ENCODE results near the gene UBE3B.

UBE3B gene

GRCh38 chr12:109541413-109541726 is 63.9 kb downstream of the UBE3B start:
- Mint-ChIP-seq H3K27me3 (peaks cover 3% of the 10 kb centered on the region), H3K27ac (no peak overlapping the region), H3K9me3 (no peaks in the 10 kb centered on the region), H3K4me1 (peaks cover 3% of the 10 kb centered on the region), H3K4me3 (no peak overlapping the region), H3K36me3 (peaks cover 10% of the 10 kb centered on the region)
- no peak for ATAC-seq (ENCODE audit: low read depth)
- no peak for DNase-seq (ENCODE audit: low spot score in 2 of 2)

GRCh38 chr12:109542014-109542413 is 64.6 kb downstream of the UBE3B start:
- Mint-ChIP-seq H3K36me3 (peaks cover 5% of the 10 kb centered on the region), H3K27me3 (peaks cover 3% of the 10 kb centered on the region), H3K9me3 (no peaks in the 10 kb centered on the region), H3K27ac (no peak overlapping the region), H3K4me3 (no peak overlapping the region), H3K4me1 (peaks cover 3% of the 10 kb centered on the region)
- ATAC-seq (ENCODE audit: low read depth), result no peak
- no peak for DNase-seq (ENCODE audit: low spot score in 2 of 2)

- Mint-ChIP-seq H3K27ac (no peak overlapping the region), H3K4me1 (peaks cover 3% of the 10 kb centered on the region), H3K36me3 (peaks cover 5% of the 10 kb centered on the region), H3K4me3 (no peak overlapping the region), H3K27me3 (peaks cover 11% of the 10 kb centered on the region), H3K9me3 (no peaks in the 10 kb centered on the region)
- DNase-seq (ENCODE audit: low spot score in 2 of 2), result no peak
- ATAC-seq (ENCODE audit: low read depth), result no peak
Measured at GRCh38 chr12:109542876-109543275, 65.4 kb downstream of the UBE3B start.

- no peak overlapping the region for H3K27ac Mint-ChIP-seq
- peaks cover 11% of the 10 kb centered on the region for H3K27me3 Mint-ChIP-seq
- H3K9me3 Mint-ChIP-seq, result no peaks in the 10 kb centered on the region
- ATAC-seq (ENCODE audit: low read depth) (no peak), DNase-seq (ENCODE audit: low spot score in 2 of 2) (no peak)
- H3K4me1 Mint-ChIP-seq, result peaks cover 3% of the 10 kb centered on the region
- peaks cover 2% of the 10 kb centered on the region for H3K36me3 Mint-ChIP-seq
- H3K4me3 Mint-ChIP-seq, result no peak overlapping the region
Measured at GRCh38 chr12:109544955-109545531, 67.6 kb downstream of the UBE3B start.

GRCh38 chr12:109545826-109546225 is 68.4 kb downstream of the UBE3B start:
- H3K27me3 Mint-ChIP-seq, result peaks cover 12% of the 10 kb centered on the region
- peaks cover 3% of the 10 kb centered on the region for H3K4me1 Mint-ChIP-seq
- no peak for DNase-seq (ENCODE audit: low spot score in 2 of 2)
- no peak overlapping the region for H3K4me3 Mint-ChIP-seq
- no peak for ATAC-seq (ENCODE audit: low read depth)
- no peak overlapping the region for H3K27ac Mint-ChIP-seq
- H3K36me3 Mint-ChIP-seq, result peaks cover 2% of the 10 kb centered on the region
- no peaks in the 10 kb centered on the region for H3K9me3 Mint-ChIP-seq

- Mint-ChIP-seq H3K9me3 (no peaks in the 10 kb centered on the region), H3K4me3 (no peak overlapping the region), H3K4me1 (peaks cover 4% of the 10 kb centered on the region), H3K36me3 (peaks cover 2% of the 10 kb centered on the region), H3K27ac (no peak overlapping the region), H3K27me3 (peaks cover 14% of the 10 kb centered on the region)
- ATAC-seq (ENCODE audit: low read depth), result no peak
- DNase-seq (ENCODE audit: low spot score in 2 of 2), result no peak
Measured at GRCh38 chr12:109547286-109547685, 69.9 kb downstream of the UBE3B start.

- Mint-ChIP-seq H3K27me3 (peaks cover 14% of the 10 kb centered on the region), H3K36me3 (peaks cover 2% of the 10 kb centered on the region), H3K27ac (no peak overlapping the region), H3K4me1 (peaks cover 6% of the 10 kb centered on the region), H3K9me3 (no peaks in the 10 kb centered on the region), H3K4me3 (no peak overlapping the region)
- DNase-seq (ENCODE audit: low spot score in 2 of 2), result no peak
- ATAC-seq (ENCODE audit: low read depth), result no peak
Measured at GRCh38 chr12:109548258-109548657, 70.8 kb downstream of the UBE3B start.

- DNase-seq (ENCODE audit: low spot score in 2 of 2) (no peak), ATAC-seq (ENCODE audit: low read depth) (no peak)
- Mint-ChIP-seq H3K9me3 (no peaks in the 10 kb centered on the region), H3K4me1 (peaks cover 3% of the 10 kb centered on the region), H3K27ac (no peak overlapping the region), H3K36me3 (no peaks in the 10 kb centered on the region), H3K4me3 (no peak overlapping the region), H3K27me3 (peaks cover 11% of the 10 kb centered on the region)
Measured at GRCh38 chr12:109549613-109550270, 72.3 kb downstream of the UBE3B start.

GRCh38 chr12:109550281-109550680 is 72.8 kb downstream of the UBE3B start:
- Mint-ChIP-seq H3K9me3 (no peaks in the 10 kb centered on the region), H3K36me3 (no peaks in the 10 kb centered on the region), H3K4me1 (peaks cover 3% of the 10 kb centered on the region), H3K27ac (no peak overlapping the region), H3K27me3 (peaks cover 11% of the 10 kb centered on the region), H3K4me3 (no peak overlapping the region)
- ATAC-seq (ENCODE audit: low read depth), result no peak
- DNase-seq (ENCODE audit: low spot score in 2 of 2), result no peak

GRCh38 chr12:109551108-109551507 is 73.7 kb downstream of the UBE3B start:
- H3K4me1 Mint-ChIP-seq, result peaks cover 3% of the 10 kb centered on the region
- no peaks in the 10 kb centered on the region for H3K36me3 Mint-ChIP-seq
- DNase-seq (ENCODE audit: low spot score in 2 of 2) (no peak), ATAC-seq (ENCODE audit: low read depth) (no peak)
- H3K27ac Mint-ChIP-seq, result no peak overlapping the region
- H3K9me3 Mint-ChIP-seq, result no peaks in the 10 kb centered on the region
- H3K27me3 Mint-ChIP-seq, result peaks cover 11% of the 10 kb centered on the region
- no peak overlapping the region for H3K4me3 Mint-ChIP-seq

GRCh38 chr12:109552971-109553370 is 75.5 kb downstream of the UBE3B start:
- Mint-ChIP-seq H3K27me3 (peaks cover 4% of the 10 kb centered on the region), H3K36me3 (peaks cover 5% of the 10 kb centered on the region), H3K9me3 (no peaks in the 10 kb centered on the region), H3K4me3 (no peak overlapping the region), H3K4me1 (peaks cover 3% of the 10 kb centered on the region), H3K27ac (no peak overlapping the region)
- ATAC-seq (ENCODE audit: low read depth), result no peak
- no peak for DNase-seq (ENCODE audit: low spot score in 2 of 2)

GRCh38 chr12:109553483-109553882 is 76.0 kb downstream of the UBE3B start:
- H3K4me3 Mint-ChIP-seq, result no peak overlapping the region
- H3K4me1 Mint-ChIP-seq, result peaks cover 3% of the 10 kb centered on the region
- peaks cover 4% of the 10 kb centered on the region for H3K27me3 Mint-ChIP-seq
- no peak overlapping the region for H3K27ac Mint-ChIP-seq
- no peaks in the 10 kb centered on the region for H3K9me3 Mint-ChIP-seq
- ATAC-seq (ENCODE audit: low read depth) (no peak), DNase-seq (ENCODE audit: low spot score in 2 of 2) (no peak)
- peaks cover 5% of the 10 kb centered on the region for H3K36me3 Mint-ChIP-seq

- H3K4me1 Mint-ChIP-seq, result peaks cover 3% of the 10 kb centered on the region
- DNase-seq (ENCODE audit: low spot score in 2 of 2), result no peak
- H3K9me3 Mint-ChIP-seq, result no peaks in the 10 kb centered on the region
- H3K36me3 Mint-ChIP-seq, result peaks cover 5% of the 10 kb centered on the region
- no peak overlapping the region for H3K4me3 Mint-ChIP-seq
- H3K27me3 Mint-ChIP-seq, result peaks cover 4% of the 10 kb centered on the region
- H3K27ac Mint-ChIP-seq, result no peak overlapping the region
- ATAC-seq (ENCODE audit: low read depth), result no peak
Measured at GRCh38 chr12:109553906-109554500, 76.6 kb downstream of the UBE3B start.

- peaks cover 5% of the 10 kb centered on the region for H3K36me3 Mint-ChIP-seq
- peaks cover 3% of the 10 kb centered on the region for H3K4me1 Mint-ChIP-seq
- peaks cover 4% of the 10 kb centered on the region for H3K27me3 Mint-ChIP-seq
- no peak overlapping the region for H3K27ac Mint-ChIP-seq
- no peaks in the 10 kb centered on the region for H3K9me3 Mint-ChIP-seq
- no peak overlapping the region for H3K4me3 Mint-ChIP-seq
- ATAC-seq (ENCODE audit: low read depth), result no peak
- no peak for DNase-seq (ENCODE audit: low spot score in 2 of 2)
Measured at GRCh38 chr12:109554761-109555160, 77.3 kb downstream of the UBE3B start.
